Measurements from ENCODE around the gene NTSR2.

NTSR2 gene

GRCh38 chr2:11691076-11691660 is 21.2 kb upstream of the NTSR2 start:
- no peak overlapping the region for H3K4me3 ChIP-seq (ENCODE audit: low read length)
- TF ChIP-seq ZNF274 (IDR thresholded peaks at IDR 0.05; ENCODE audit: low read depth, low read length) = no peak

DNA sequence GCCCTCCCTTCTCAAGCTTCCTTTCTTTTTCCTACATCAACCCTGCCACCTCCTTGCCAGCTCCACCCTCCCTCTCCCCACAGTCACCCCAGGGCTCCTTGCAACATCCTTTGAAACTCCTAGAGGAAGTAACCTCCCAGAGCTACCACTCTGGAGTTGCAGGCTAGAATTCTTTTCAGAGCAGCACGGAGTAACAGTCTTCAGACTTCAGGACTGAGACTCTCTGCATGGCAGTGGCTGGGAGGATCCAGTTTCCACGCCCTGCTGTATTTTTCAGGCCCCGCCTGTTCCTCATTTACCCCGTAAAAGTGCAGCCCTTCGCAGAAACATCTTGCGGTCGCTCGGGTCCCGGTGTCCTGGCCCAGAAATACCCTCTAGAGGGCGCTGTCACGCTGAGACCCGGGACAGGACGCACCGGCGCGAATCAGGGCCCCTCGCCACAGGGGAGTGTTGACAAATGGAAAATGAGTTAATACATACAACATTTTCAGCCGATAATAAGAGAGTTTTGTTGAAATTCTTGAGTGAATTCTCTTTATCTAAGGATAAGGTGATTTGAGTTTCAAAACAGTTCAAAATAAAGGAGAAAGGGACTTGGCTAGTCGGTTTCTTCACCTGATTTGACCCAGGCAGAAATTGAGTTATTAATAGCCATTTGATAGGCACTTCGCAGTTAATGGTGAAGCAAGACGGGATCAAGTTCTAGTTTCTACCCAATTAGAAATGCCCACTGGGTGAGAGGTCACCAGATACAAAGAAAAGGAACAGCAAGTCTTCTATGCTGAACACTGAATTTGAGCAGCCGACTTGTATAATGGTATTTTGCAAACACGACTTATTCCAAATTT is 18.5 kb upstream of the NTSR2 start:
- no peak for TF ChIP-seq ZNF274 (IDR thresholded peaks at IDR 0.05; ENCODE audit: low read depth, low read length)
- H3K4me3 ChIP-seq (ENCODE audit: low read length) = no peak overlapping the region

DNA sequence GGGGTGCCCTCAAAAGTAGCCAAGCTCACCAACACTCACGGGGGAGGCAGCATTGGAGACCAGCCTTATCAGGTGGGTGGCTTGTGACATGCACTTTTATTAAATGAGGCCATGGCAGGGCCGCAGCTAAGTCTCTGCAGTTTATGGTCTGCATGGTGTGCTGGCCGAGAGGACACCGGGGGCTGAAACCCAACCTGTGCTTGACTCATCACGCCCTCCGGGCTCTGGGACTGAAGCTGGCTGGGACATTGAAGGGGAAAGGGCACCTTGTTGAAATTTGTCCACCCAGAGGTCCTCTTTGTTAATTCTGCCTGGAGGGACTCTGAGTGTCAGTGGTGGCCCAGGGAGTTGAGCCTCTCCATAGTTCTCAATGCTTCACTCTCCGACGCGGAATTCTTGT is 17.7 kb upstream of the NTSR2 start:
- no peak for TF ChIP-seq ZNF274 (IDR thresholded peaks at IDR 0.05; ENCODE audit: low read depth, low read length)
- H3K4me3 ChIP-seq (ENCODE audit: low read length) = no peak overlapping the region

DNA sequence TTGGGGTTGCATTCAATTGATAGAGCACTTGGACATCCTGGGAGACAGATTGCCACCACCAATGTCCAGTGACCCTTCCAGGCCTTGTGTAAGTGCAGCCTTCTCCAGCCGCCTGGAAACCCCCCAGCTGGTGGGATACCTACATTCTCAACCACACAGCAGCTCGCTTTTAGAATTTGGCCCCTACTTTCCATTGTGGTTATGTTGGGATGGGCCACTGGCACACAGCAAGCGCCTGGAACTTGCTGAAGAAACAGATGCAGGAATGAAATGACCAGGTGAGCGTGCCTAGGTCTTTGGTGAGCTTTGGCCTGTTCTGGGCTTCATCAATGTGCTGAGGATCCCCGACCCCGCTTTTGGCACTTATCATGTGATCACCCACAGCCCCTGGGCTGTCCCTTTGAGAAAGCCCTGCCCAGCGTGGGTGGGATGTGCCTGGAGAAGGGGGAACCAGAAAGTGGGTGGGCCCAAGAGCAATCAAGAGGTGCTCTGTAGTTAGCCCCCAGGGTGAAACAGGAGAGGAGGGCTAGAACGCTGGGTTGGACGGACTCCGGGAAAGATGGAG is 16.0 kb upstream of the NTSR2 start:
- TF ChIP-seq ZNF274 (IDR thresholded peaks at IDR 0.05; ENCODE audit: low read depth, low read length) = no peak
- no peak overlapping the region for H3K4me3 ChIP-seq (ENCODE audit: low read length)

GRCh38 chr2:11684894-11685460 is 15.0 kb upstream of the NTSR2 start:
- H3K4me3 ChIP-seq (ENCODE audit: low read length) = no peak overlapping the region

GRCh38 chr2:11683966-11684365 is 14.0 kb upstream of the NTSR2 start:
- no peak overlapping the region for H3K4me3 ChIP-seq (ENCODE audit: low read length)
- no peak for TF ChIP-seq ZNF274 (IDR thresholded peaks at IDR 0.05; ENCODE audit: low read depth, low read length)

More at GRCh38 chr2:11684894-11685460, 15.0 kb upstream of the NTSR2 start:
- no peak for TF ChIP-seq ZNF274 (IDR thresholded peaks at IDR 0.05; ENCODE audit: low read depth, low read length)

- TF ChIP-seq ZNF274 (IDR thresholded peaks at IDR 0.05; ENCODE audit: low read depth, low read length) = no peak
- no peak overlapping the region for H3K4me3 ChIP-seq (ENCODE audit: low read length)
These were observed 13.5 kb upstream of the NTSR2 start for GRCh38 chr2:11683476-11683875.

- no peak overlapping the region for H3K4me3 ChIP-seq (ENCODE audit: low read length)
- TF ChIP-seq ZNF274 (IDR thresholded peaks at IDR 0.05; ENCODE audit: low read depth, low read length) = no peak
These were observed 12.6 kb upstream of the NTSR2 start for GRCh38 chr2:11682590-11682915.

- no peak for TF ChIP-seq ZNF274 (IDR thresholded peaks at IDR 0.05; ENCODE audit: low read depth, low read length)
- H3K4me3 ChIP-seq (ENCODE audit: low read length) = no peak overlapping the region
These were observed 12.0 kb upstream of the NTSR2 start for GRCh38 chr2:11681722-11682589.

DNA sequence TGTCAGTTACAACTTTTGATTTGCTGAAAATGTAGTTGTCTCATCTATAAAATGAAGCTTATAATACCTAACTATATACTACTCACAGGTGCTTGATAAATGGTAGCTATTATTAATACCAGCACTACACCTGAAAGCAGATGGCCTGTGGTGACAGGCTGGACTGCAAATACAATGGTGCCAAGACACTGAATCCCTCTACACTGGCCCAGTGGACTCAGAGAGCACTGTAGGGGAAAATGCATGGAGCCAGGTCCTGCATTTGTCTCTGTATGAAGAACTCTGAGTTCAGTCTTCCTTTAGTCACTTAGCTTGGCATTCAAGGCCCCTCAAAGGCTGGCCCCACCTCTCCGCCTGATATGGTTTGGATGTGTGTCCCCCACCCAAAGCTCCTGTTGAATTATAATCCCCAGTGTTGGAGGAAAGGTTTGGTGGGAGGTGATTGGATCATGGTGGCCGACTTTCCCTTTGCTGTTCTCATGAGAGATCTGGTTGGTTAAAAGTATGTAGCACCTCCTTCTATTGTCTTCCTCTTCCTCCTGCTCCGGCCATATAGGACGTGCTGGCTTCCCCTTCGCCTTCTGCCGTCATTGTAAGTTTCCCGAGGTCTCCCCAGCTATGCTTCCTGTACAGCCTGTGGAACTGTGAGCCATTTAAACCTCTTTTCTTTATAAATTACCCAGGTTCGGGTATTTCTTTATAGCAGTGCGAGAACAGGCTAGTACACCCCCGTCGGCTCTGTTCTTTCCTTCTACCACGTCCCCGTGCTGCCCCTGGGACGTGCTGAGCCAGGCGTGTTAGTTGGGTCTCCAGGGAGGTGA is 11.1 kb upstream of the NTSR2 start:
- no peak for TF ChIP-seq ZNF274 (IDR thresholded peaks at IDR 0.05; ENCODE audit: low read depth, low read length)
- H3K4me3 ChIP-seq (ENCODE audit: low read length) = no peak overlapping the region

DNA sequence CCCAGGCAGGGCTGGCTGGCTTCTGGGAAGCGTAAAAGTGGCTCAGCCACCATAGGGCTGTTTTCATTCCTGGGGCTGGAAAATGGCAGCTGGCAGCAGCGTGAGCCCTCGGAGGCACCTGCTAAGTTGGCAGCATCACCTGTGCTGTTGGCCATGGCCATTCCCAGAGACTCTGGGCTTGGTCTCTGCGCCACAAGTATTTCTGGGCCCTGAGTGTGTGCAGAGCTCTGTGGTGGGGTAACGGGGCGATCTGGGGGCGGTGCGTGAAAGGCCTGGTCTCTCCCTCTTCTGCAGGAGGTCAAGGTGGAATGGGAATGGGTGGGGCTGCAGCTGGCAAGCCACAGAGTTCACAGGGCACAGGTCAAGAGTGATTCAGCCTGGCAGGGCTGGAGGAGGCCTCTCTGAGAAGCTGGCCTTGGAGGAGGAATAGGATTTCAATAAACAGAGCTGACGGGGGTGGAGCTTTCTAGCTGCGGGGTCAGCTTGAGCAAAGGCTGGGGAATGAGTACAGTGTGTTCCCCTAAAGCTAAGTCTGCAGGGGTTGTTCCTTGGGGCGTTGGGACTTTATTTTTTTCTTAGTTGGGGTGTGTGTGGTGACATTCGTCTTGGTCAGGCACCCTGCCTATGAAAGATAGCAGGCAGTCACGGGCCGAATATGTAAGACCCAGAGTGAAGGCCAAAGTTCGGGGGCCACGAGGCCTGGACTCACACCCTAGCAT is 10.3 kb upstream of the NTSR2 start:
- no peak for TF ChIP-seq ZNF274 (IDR thresholded peaks at IDR 0.05; ENCODE audit: low read depth, low read length)
- H3K4me3 ChIP-seq (ENCODE audit: low read length) = no peak overlapping the region

GRCh38 chr2:11679486-11680181 is 9.6 kb upstream of the NTSR2 start:
- no peak overlapping the region for H3K4me3 ChIP-seq (ENCODE audit: low read length)
- TF ChIP-seq ZNF274 (IDR thresholded peaks at IDR 0.05; ENCODE audit: low read depth, low read length) = no peak

Measured in GM08714 (cell line).